Parathyroid adenoma (tissue), 2 donors: Measurements from ENCODE around the gene MAP2K2.

Experiments
- H2AFZ ChIP-seq: fragments of 300-600 bp; sonication (generic); one replicate; pipeline ENCODE4 v1.7.0; 2017; ENCODE audit warnings: antibody characterized with exemption, mild to moderate bottlenecking
- H3K27ac ChIP-seq: fragments of 300-600 bp; sonication (generic); one replicate; pipeline ENCODE4 v1.7.0; 2017
- H3K27me3 ChIP-seq: fragments of 300-600 bp; sonication (generic); one replicate; pipeline ENCODE4 v1.7.0; 2017; ENCODE audit warnings: low read length; ENCODE audit not compliant: control insufficient read depth, insufficient read depth
- H3K36me3 ChIP-seq: fragments of 300-600 bp; sonication (generic); one replicate; pipeline ENCODE4 v1.7.0; 2017; ENCODE audit warnings: low read length; ENCODE audit not compliant: control insufficient read depth, insufficient read depth
- H3K4me1 ChIP-seq: fragments of 300-600 bp; sonication (generic); one replicate; pipeline ENCODE4 v1.7.0; 2017; ENCODE audit warnings: control low read depth
- H3K4me2 ChIP-seq: fragments of 300-600 bp; sonication (generic); one replicate; pipeline ENCODE4 v1.7.0; 2017; ENCODE audit warnings: low read length
- H3K4me3 ChIP-seq: fragments of 300-600 bp; sonication (generic); one replicate; pipeline ENCODE4 v1.7.0; 2017; ENCODE audit warnings: low read depth, low read length
- H3K79me2 ChIP-seq: fragments of 300-600 bp; sonication (generic); one replicate; pipeline ENCODE4 v1.7.0; 2017; ENCODE audit warnings: control low read depth
- H3K9ac ChIP-seq: fragments of 300-600 bp; sonication (generic); one replicate; pipeline ENCODE4 v1.7.0; 2017; ENCODE audit warnings: mild to moderate bottlenecking
- H3K9me3 ChIP-seq: fragments of 300-600 bp; sonication (generic); one replicate; pipeline ENCODE4 v1.7.0; 2017; ENCODE audit warnings: low read length; ENCODE audit not compliant: control insufficient read depth
- CTCF ChIP-seq: fragments of 300-600 bp; sonication (generic); IDR thresholded peaks from one replicate; pipeline ENCODE4 v1.7.0; 2017; ENCODE audit warnings: antibody characterized with exemption, mild to moderate bottlenecking
- donor health status: primary hyperparathyroidism.

MAP2K2 gene

GRCh38 chr19:4052993-4053422 lies 70.9 kb downstream of the MAP2K2 start:
- Histone ChIP-seq H3K4me3 (no peak overlapping the region), H3K27ac (no peak overlapping the region)

GRCh38 chr19:4052114-4052992 lies 71.6 kb downstream of the MAP2K2 start:
- Histone ChIP-seq H3K27ac (no peak overlapping the region), H3K9ac (no peak overlapping the region)
- TF ChIP-seq CTCF = no peak

More at GRCh38 chr19:4052993-4053422, 70.9 kb downstream of the MAP2K2 start:
- Histone ChIP-seq H3K9ac (no peak overlapping the region), H3K4me2 (no peak overlapping the region), H3K79me2 (peaks cover 58% of the 10 kb centered on the region), H3K9me3 (no peaks in the 10 kb centered on the region), H3K27me3 (no peaks in the 10 kb centered on the region), H3K36me3 (no peaks in the 10 kb centered on the region), H2AFZ (no peak overlapping the region), H3K4me1 (no peaks in the 10 kb centered on the region)
- no peak for TF ChIP-seq CTCF

GRCh38 chr19:4051175-4052101 lies 72.5 kb downstream of the MAP2K2 start:
- TF ChIP-seq CTCF = no peak
- Histone ChIP-seq H3K9me3 (no peaks in the 10 kb centered on the region), H3K4me1 (no peaks in the 10 kb centered on the region), H2AFZ (no peak overlapping the region), H3K36me3 (no peaks in the 10 kb centered on the region), H3K27ac (no peak overlapping the region), H3K79me2 (peaks cover 48% of the 10 kb centered on the region), H3K9ac (no peak overlapping the region), H3K27me3 (no peaks in the 10 kb centered on the region), H3K4me3 (no peak overlapping the region), H3K4me2 (no peak overlapping the region)

More at GRCh38 chr19:4052114-4052992, 71.6 kb downstream of the MAP2K2 start:
- peaks cover 53% of the 10 kb centered on the region for H3K79me2 ChIP-seq
- no peaks in the 10 kb centered on the region for H3K4me1 ChIP-seq
- no peaks in the 10 kb centered on the region for H3K9me3 ChIP-seq
- no peak overlapping the region for H2AFZ ChIP-seq
- H3K27me3 ChIP-seq = no peaks in the 10 kb centered on the region
- H3K4me3 ChIP-seq = no peak overlapping the region
- no peaks in the 10 kb centered on the region for H3K36me3 ChIP-seq
- no peak overlapping the region for H3K4me2 ChIP-seq

- Histone ChIP-seq H3K27me3 (no peaks in the 10 kb centered on the region), H3K4me2 (no peak overlapping the region), H3K4me1 (no peaks in the 10 kb centered on the region), H3K27ac (no peak overlapping the region), H2AFZ (no peak overlapping the region), H3K9ac (no peak overlapping the region), H3K4me3 (no peak overlapping the region), H3K36me3 (no peaks in the 10 kb centered on the region), H3K79me2 (peaks cover 37% of the 10 kb centered on the region), H3K9me3 (no peaks in the 10 kb centered on the region)
- TF ChIP-seq CTCF = no peak
Observed at GRCh38 chr19:4049432-4049831, 74.5 kb downstream of the MAP2K2 start.
